ENCODE data around the gene TTC28.

Gene TTC28

GRCh38 chr22:28246397-28246796, 433.2 kb downstream of the TTC28 start:
- Mint-ChIP-seq H3K9me3 (no peaks in the 10 kb centered on the region), H3K27me3 (no peaks in the 10 kb centered on the region), H3K4me1 (no peaks in the 10 kb centered on the region), H3K27ac (no peak overlapping the region), H3K36me3 (no peaks in the 10 kb centered on the region), H3K4me3 (no peak overlapping the region)
- DNase-seq, result no peak
- CTCF ChIA-PET, result no interaction called here

DNA sequence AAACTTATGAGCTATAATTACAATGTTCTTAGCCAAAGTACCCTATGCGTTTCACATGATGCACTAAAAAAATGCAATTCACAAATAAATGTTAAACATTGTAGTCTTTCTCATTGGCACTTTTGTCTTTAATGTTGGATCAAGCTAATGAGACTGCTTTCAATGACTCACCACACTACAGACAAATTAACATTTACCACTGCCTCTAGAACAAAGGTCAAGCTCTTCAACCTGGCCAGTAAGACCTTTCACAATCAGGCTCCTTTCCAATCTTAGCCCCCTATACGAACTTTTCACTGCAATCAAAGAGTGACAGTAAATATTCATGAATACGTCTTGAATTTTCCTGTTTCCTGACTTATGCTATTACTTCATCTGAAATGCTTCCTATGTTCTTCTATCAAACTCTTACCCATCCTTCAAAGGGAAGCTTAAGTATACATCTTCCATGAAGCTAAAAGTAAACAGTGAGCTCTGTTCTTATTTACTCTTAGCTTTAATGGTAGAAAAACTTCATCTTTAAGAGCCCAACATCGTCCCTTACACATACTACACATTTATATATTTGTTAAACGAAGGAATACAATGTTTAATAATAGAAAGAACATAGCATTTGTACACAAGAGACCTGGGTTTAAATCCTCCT, 433.9 kb downstream of the TTC28 start:
- no peaks in the 10 kb centered on the region for H3K9me3 Mint-ChIP-seq
- CTCF ChIA-PET, result no interaction called here
- no peaks in the 10 kb centered on the region for H3K36me3 Mint-ChIP-seq
- H3K27me3 Mint-ChIP-seq, result no peaks in the 10 kb centered on the region
- no peak overlapping the region for H3K27ac Mint-ChIP-seq
- DNase-seq, result no peak
- H3K4me3 Mint-ChIP-seq, result no peak overlapping the region
- no peaks in the 10 kb centered on the region for H3K4me1 Mint-ChIP-seq

- no peak for DNase-seq
- no peak overlapping the region for H3K4me3 Mint-ChIP-seq
- no peaks in the 10 kb centered on the region for H3K36me3 Mint-ChIP-seq
- CTCF ChIA-PET, result no interaction called here
- H3K27ac Mint-ChIP-seq, result no peak overlapping the region
- H3K27me3 Mint-ChIP-seq, result no peaks in the 10 kb centered on the region
- H3K9me3 Mint-ChIP-seq, result no peaks in the 10 kb centered on the region
- no peaks in the 10 kb centered on the region for H3K4me1 Mint-ChIP-seq
These were observed 434.9 kb downstream of the TTC28 start for GRCh38 chr22:28244757-28245156.

DNA sequence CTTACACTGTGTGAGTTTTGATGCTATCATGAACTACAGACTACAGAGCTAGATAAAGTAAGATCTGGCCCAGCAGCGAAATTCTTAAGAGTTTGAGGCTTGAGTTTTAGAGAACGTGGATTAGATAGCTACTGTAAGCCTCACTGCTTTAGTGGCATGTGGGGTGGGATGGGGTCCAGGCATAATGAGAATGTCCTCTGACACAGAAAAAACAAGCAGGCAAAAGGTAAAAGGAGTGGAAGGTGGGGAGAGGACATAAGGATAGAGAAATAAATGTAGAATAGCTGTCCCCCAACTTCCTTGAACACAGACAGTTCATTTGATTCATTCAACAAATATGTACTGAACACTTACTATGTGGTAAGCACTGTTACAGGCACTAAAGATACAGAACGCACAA, 436.1 kb downstream of the TTC28 start:
- H3K4me3 Mint-ChIP-seq, result no peak overlapping the region
- H3K9me3 Mint-ChIP-seq, result no peaks in the 10 kb centered on the region
- no peaks in the 10 kb centered on the region for H3K36me3 Mint-ChIP-seq
- no peaks in the 10 kb centered on the region for H3K27me3 Mint-ChIP-seq
- H3K4me1 Mint-ChIP-seq, result no peaks in the 10 kb centered on the region
- CTCF ChIA-PET, result interaction anchor here (0.8 kb wide), 1 partner anchor 9 kb away, joined by 3 read pairs; no protein-coding TSS in a partner anchor
- no peak overlapping the region for H3K27ac Mint-ChIP-seq
- no peak for DNase-seq

GRCh38 chr22:28241656-28242290, 437.9 kb downstream of the TTC28 start:
- no peak overlapping the region for H3K4me3 Mint-ChIP-seq
- H3K27ac Mint-ChIP-seq, result no peak overlapping the region
- no peaks in the 10 kb centered on the region for H3K4me1 Mint-ChIP-seq
- no peaks in the 10 kb centered on the region for H3K27me3 Mint-ChIP-seq
- CTCF ChIA-PET, result no interaction called here
- DNase-seq, result no peak
- no peaks in the 10 kb centered on the region for H3K9me3 Mint-ChIP-seq
- H3K36me3 Mint-ChIP-seq, result no peaks in the 10 kb centered on the region

DNA sequence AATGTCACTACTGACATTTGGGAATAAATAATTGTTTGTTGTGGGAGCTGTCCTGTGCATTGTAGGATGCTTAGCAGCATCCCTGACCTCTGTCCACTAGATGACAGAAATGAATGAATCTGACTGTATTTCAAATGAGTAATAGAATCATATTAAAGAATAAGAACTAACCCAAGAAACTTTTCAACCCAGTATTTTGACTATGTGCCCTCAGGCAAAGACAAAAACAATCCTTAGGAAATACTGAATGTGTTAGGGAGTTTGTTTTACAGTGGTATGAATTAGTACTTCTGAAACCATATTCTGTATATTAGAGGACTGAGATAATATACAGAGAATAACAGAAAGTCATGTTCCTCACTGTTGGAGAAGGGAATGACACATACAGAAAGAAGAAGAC, 439.7 kb downstream of the TTC28 start:
- Mint-ChIP-seq H3K27me3 (no peaks in the 10 kb centered on the region), H3K27ac (no peak overlapping the region), H3K9me3 (no peaks in the 10 kb centered on the region), H3K36me3 (no peaks in the 10 kb centered on the region), H3K4me1 (no peaks in the 10 kb centered on the region), H3K4me3 (no peak overlapping the region)
- no peak for DNase-seq
- CTCF ChIA-PET, result interaction anchor here (0.6 to 1.4 kb wide), 2 partner anchors 138 to 203 kb away, joined by 3 read pairs; no protein-coding TSS in a partner anchor

DNA sequence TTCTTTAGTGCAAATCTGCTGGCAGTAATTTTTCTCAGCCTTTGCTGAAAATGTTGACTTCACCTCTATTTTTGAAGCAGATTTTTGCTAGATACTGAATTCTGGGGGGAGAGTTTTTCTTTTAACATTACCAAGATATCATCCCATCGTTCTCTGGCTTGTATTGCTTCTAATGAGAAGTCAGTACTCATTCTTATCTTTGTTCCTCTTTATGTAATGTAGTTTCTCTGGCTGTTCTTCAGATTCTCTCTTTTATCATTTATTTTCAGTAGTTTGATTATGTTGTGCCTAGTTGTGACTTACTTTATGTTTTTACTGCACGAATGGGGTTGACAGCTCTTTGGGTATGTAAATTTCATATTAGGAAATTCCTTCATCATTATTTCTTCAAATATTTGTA, 441.9 kb downstream of the TTC28 start:
- Mint-ChIP-seq H3K36me3 (no peaks in the 10 kb centered on the region), H3K9me3 (no peaks in the 10 kb centered on the region), H3K4me3 (no peak overlapping the region), H3K27me3 (no peaks in the 10 kb centered on the region), H3K27ac (no peak overlapping the region), H3K4me1 (no peaks in the 10 kb centered on the region)
- CTCF ChIA-PET, result no interaction called here
- DNase-seq, result no peak

- Mint-ChIP-seq H3K36me3 (no peaks in the 10 kb centered on the region), H3K9me3 (no peaks in the 10 kb centered on the region), H3K27ac (no peak overlapping the region), H3K27me3 (no peaks in the 10 kb centered on the region), H3K4me1 (no peaks in the 10 kb centered on the region), H3K4me3 (no peak overlapping the region)
- CTCF ChIA-PET, result interaction anchor here (0.6 kb wide), 1 partner anchor 14 kb away, joined by 3 read pairs; no protein-coding TSS in a partner anchor
- no peak for DNase-seq
These were observed 442.5 kb downstream of the TTC28 start for GRCh38 chr22:28237112-28237511.

DNA sequence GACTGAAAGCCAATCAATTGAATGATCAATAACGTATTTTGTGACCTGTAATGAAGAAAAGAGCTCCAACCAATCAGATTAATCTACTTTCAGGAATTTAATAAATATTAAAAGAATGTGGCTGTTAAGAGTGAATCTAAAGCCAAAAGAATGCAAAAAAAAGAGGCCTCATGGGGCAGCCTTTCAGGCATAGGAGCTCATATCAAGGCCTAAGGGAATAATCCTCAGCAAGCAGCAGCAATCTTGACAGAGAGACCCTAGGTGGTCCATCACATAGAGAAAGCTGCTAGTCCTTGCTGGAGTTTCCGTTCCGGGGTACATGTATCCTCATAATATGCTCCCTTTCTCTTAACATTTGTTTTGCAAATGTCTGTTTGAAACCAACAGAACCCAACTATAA, 447.4 kb downstream of the TTC28 start:
- Mint-ChIP-seq H3K4me1 (no peaks in the 10 kb centered on the region), H3K36me3 (no peaks in the 10 kb centered on the region), H3K27me3 (no peaks in the 10 kb centered on the region), H3K27ac (no peak overlapping the region), H3K9me3 (no peaks in the 10 kb centered on the region), H3K4me3 (no peak overlapping the region)
- CTCF ChIA-PET, result interaction anchor here (1.3 kb wide), 1 partner anchor 210 kb away, joined by 4 read pairs; no protein-coding TSS in a partner anchor
- DNase-seq, result no peak

DNA sequence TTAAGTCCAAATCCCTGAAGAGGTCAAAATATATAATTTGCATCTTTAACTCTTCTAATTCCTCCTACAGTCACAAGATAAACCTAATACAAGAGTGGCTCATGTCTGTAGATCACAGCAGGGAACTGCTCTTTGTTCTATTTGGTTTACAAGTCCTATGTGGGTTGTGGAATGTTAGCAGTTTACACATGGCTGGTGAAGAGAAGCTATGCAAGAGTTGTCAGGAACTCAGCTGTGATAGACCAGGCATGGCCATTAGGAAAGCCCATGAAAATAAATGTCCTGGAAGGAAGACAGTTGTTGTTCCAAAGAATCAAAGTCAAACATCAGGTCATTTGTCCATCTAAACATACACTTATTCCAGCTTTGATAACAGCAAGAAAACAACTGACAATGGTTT, 448.2 kb downstream of the TTC28 start:
- Mint-ChIP-seq H3K4me3 (no peak overlapping the region), H3K27ac (no peak overlapping the region), H3K36me3 (no peaks in the 10 kb centered on the region), H3K9me3 (no peaks in the 10 kb centered on the region), H3K4me1 (no peaks in the 10 kb centered on the region), H3K27me3 (no peaks in the 10 kb centered on the region)
- CTCF ChIA-PET, result interaction anchor here (0.6 to 1.3 kb wide), 2 partner anchors 211 to 212 kb away, joined by 3 to 4 read pairs; no protein-coding TSS in a partner anchor
- no peak for DNase-seq

DNA sequence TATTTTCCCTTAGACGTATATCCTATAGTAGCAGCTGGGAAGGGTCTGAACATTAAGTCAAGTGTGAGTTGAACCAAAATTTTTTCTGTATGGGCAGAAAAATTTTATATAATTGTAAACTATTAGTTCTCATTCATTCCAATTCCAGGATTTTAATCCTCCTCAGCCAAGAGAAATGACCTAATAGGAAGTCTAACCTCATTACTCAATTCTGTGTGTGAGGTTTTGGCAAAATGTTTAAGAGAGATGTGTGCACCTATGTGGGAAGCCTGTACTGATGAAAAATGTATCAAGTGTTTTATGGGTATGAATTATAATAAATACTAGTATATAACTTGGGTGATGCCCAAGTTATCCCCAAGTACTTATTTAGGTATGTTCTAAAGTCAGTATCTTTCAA, 449.0 kb downstream of the TTC28 start:
- Mint-ChIP-seq H3K27ac (no peak overlapping the region), H3K9me3 (no peaks in the 10 kb centered on the region), H3K36me3 (no peaks in the 10 kb centered on the region), H3K4me3 (no peak overlapping the region), H3K27me3 (no peaks in the 10 kb centered on the region), H3K4me1 (no peaks in the 10 kb centered on the region)
- DNase-seq, result no peak
- CTCF ChIA-PET, result no interaction called here

DNA sequence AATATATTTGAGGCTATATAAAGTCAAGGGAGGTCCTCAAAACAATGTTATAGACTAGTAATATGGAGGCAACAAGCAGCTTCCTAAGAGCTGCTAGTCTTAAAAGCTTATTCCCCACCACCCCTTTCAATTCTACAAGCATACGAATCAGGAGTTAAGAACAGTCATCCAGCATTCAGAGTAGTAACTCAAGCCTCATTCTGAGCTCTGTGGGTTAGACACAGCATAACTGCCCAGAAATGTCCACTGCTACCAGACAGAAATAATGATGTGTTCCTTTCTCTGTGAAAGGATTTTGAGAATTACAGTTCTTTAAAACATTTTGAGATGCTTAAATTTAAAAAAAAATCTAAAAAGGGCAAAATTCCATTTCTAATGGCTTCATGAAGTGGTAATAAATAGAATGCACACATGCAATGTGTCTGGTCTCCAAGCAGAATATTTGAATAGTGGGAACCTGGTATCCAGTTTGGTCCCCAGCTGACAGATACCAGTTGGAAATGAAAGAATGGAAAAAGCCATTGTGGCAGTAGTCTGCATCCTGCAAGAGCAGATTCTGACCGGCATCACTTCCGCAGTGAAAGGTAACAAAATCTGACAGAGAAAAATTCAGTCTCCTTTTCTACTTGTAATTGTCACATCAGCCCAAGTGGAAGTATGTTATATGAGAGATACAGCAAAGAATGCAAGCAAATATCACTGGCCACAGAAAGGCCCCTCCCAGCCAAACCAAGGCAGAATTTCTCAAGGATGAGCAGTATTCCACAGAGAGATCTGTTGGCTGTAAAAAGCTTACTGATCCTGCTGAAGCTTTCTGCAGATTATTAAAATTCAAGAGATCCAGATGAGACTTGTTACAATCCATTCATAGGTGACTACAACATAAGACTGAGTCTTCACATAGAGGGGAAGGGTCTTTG, 449.8 kb downstream of the TTC28 start:
- no peaks in the 10 kb centered on the region for H3K4me1 Mint-ChIP-seq
- DNase-seq, result no peak
- H3K9me3 Mint-ChIP-seq, result no peaks in the 10 kb centered on the region
- H3K4me3 Mint-ChIP-seq, result no peak overlapping the region
- no peak overlapping the region for H3K27ac Mint-ChIP-seq
- no peaks in the 10 kb centered on the region for H3K36me3 Mint-ChIP-seq
- H3K27me3 Mint-ChIP-seq, result no peaks in the 10 kb centered on the region
- CTCF ChIA-PET, result no interaction called here

- no peak for DNase-seq
- Mint-ChIP-seq H3K27me3 (no peaks in the 10 kb centered on the region), H3K36me3 (no peaks in the 10 kb centered on the region), H3K4me1 (no peaks in the 10 kb centered on the region), H3K9me3 (no peaks in the 10 kb centered on the region), H3K27ac (no peak overlapping the region), H3K4me3 (no peak overlapping the region)
- CTCF ChIA-PET, result interaction anchor here (0.6 kb wide), 2 partner anchors 13 to 219 kb away, joined by 3 read pairs; no protein-coding TSS in a partner anchor
These were observed 455.8 kb downstream of the TTC28 start for GRCh38 chr22:28223826-28224225.

DNA sequence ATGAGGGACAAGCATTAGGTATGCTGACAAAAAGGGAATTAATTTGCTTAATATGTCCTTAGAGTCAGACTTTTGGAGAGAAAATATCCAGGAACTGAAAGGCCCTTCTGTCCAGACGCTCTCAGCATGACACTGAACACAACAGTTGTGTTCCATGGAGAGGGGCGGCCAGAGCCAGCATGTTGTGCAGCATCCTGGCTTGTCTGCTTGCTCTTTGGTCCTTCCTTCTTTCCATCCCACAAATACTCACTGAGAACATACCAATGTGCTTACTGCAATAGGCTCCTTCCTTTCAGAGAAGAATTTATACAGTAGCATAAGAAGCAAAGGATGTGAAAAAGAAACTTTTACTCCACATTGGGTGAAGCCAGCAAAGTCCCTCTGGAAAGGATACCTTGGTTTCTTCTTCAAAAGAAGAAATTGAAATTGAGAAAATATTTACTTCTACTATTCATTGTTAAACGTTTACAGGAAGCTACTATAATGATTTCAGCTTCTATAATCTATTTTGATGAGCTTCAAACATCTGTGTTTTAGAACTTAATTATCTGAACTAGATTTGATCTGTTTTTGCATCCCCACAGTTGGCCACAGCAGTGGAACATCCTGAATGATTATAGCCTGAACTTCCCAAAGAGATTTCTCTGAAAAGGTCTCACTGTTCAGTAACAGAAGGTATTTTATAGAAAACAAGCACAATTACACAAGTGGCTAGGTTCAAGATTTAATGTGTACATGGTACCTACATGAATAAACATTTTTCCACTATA, 456.5 kb downstream of the TTC28 start:
- Mint-ChIP-seq H3K4me3 (no peak overlapping the region), H3K4me1 (no peaks in the 10 kb centered on the region), H3K27ac (no peak overlapping the region), H3K27me3 (no peaks in the 10 kb centered on the region), H3K9me3 (no peaks in the 10 kb centered on the region), H3K36me3 (no peaks in the 10 kb centered on the region)
- CTCF ChIA-PET, result interaction anchor here (0.6 kb wide), 1 partner anchor 14 kb away, joined by 3 read pairs; no protein-coding TSS in a partner anchor
- no peak for DNase-seq
